Mucosa of rectum (tissue), 2 donors: Measurements from ENCODE around the gene COA8.
A peak's percentile ranks its signal among the peaks of the same experiment; 100 is the strongest.
"Not testable (repeated sequence)": the region's sequence is repeated elsewhere in the genome, so short reads cannot be mapped to it uniquely, and the experiment has no call there.

Experiments used
- H3K27ac ChIP-seq, 2 donors: one replicate each; pipeline ENCODE4 v1.7.0; 2013; ENCODE audit warnings: inconsistent platforms in 2 of 2, low read depth in 2 of 2, low read length in 2 of 2
- H3K27me3 ChIP-seq, 2 donors: one replicate each; pipeline ENCODE4 v1.7.0; 2013; ENCODE audit warnings: low read length in 2 of 2; ENCODE audit not compliant: control insufficient read depth in 2 of 2, insufficient read depth in 2 of 2
- H3K36me3 ChIP-seq, 2 donors: one replicate each; pipeline ENCODE4 v1.7.0; 2013; ENCODE audit warnings: low read length in 2 of 2; ENCODE audit not compliant: control insufficient read depth in 2 of 2, insufficient read depth in 2 of 2
- H3K4me1 ChIP-seq, 2 donors: one replicate each; pipeline ENCODE4 v1.7.0; 2013; ENCODE audit warnings: low read length in 2 of 2, mild to moderate bottlenecking in 1 of 2; ENCODE audit not compliant: control insufficient read depth in 2 of 2, insufficient read depth in 2 of 2
- H3K4me3 ChIP-seq, 2 donors: one replicate each; pipeline ENCODE4 v1.7.0; 2013; ENCODE audit warnings: low read length in 2 of 2
- H3K9ac ChIP-seq, 2 donors: one replicate each; pipeline ENCODE4 v1.7.0; 2013; ENCODE audit warnings: low read length in 2 of 2, low read depth in 1 of 2, mild to moderate bottlenecking in 1 of 2
- H3K9me3 ChIP-seq, 2 donors: one replicate each; pipeline ENCODE4 v1.7.0; 2013; ENCODE audit warnings: low read length in 2 of 2; ENCODE audit not compliant: control insufficient read depth in 2 of 2
- donor health status: healthy.
- donor health status: Normal muscosa, but diverticular disease.

COA8 gene

DNA sequence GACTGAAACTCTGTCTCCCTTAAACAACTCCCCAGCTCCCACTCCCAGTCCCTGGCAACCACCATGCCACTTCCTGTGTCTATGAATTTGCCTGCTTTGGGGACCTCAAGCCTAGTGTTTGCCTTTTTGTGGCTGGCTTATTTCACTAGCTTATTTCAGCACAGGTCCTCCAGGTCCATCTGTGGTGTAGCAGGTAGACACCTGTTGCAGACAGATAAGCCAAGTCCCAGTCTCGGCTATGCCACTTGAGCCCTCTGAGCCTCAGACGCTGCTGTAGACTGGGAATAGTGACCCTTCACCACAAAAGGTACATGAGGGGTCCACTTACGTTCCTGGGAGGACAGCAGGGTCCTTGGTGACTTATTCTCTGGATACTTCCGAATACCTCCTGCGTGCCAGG is 41.9 kb downstream of the COA8 start:
- Histone ChIP-seq H3K9ac (no peak overlapping the region), H3K27ac (no peak overlapping the region), H3K4me3 (no peak overlapping the region), H3K4me1 (peaks cover 11 to 12% of the 10 kb centered on the region in 2 donors), H3K27me3 (peaks cover 3 to 9% of the 10 kb centered on the region in 2 donors), H3K9me3 (no peaks in the 10 kb centered on the region), H3K36me3 (no peaks in the 10 kb centered on the region)

DNA sequence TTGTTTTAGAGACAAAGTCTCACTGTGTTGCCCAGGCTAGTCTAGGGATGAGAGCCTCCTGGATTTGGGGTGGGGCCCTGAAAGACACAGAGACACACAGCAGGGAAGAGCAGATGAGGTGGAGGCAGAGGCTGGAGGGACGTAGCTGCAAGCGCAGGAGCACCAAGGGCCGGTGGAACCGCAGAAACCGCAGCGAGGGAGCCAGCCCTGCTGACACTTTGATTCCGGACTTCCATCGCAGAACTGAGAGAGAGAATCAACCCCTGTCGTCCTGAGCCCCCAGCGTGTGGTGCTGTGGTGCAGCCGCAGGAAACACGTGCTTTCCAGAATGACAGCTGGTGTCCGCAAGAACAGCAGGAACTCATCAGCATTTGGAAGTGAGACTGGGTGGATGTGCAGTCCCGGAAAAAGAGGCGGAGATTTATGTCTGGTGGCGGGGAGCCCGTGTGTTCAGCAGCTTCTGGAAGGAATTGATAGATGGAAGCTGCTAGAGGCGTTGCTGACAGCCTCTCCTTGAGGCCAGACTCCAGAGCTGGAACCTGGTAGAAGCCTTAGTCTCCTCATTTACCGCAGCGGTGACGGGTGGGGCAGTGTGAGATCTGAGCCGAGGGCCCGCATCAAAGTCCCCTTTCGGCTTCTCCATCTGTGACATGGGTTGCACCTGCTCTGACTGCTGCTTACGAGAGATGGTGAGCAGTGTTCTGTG is 44.4 kb downstream of the COA8 start:
- Histone ChIP-seq H3K9ac (no peak overlapping the region), H3K27ac (no peak overlapping the region), H3K4me3 (peak overlapping the region; percentile 38 to 56)

DNA sequence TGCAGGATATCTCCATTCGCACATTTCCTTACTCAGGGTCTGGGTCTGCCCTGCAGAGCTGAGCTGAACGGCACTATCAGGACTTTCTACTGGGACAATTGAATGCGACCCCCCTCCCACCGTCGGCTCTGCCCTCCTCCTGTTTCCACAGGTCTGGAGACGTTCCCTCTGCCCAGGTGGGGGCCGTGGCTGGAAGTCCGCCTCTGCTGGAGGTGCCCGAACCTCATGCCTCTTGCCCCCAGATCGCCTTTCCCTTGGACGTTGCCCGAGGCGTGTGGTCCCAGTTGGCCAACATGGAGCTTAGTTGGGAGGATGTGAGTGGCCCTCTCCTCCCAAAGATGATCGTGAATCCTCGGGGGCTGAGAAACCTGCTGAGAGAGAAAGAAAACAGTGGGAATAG is 45.1 kb downstream of the COA8 start:
- peaks cover 3 to 9% of the 10 kb centered on the region in 2 donors for H3K27me3 ChIP-seq
- H3K36me3 ChIP-seq = no peaks in the 10 kb centered on the region
- peaks cover 11 to 12% of the 10 kb centered on the region in 2 donors for H3K4me1 ChIP-seq
- peak overlapping the region in 1 of 2 donors; percentile 21 for H3K27ac ChIP-seq
- H3K9ac ChIP-seq = no peak overlapping the region
- H3K4me3 ChIP-seq = peak overlapping the region; percentile 8 to 56
- H3K9me3 ChIP-seq = peaks cover 0 to 5% of the 10 kb centered on the region in 2 donors

More for the DNA sequence above, 44.4 kb downstream of the COA8 start:
- Histone ChIP-seq H3K4me1 (peaks cover 11 to 12% of the 10 kb centered on the region in 2 donors), H3K9me3 (peaks cover 0 to 5% of the 10 kb centered on the region in 2 donors), H3K36me3 (no peaks in the 10 kb centered on the region), H3K27me3 (peaks cover 3 to 9% of the 10 kb centered on the region in 2 donors)

DNA sequence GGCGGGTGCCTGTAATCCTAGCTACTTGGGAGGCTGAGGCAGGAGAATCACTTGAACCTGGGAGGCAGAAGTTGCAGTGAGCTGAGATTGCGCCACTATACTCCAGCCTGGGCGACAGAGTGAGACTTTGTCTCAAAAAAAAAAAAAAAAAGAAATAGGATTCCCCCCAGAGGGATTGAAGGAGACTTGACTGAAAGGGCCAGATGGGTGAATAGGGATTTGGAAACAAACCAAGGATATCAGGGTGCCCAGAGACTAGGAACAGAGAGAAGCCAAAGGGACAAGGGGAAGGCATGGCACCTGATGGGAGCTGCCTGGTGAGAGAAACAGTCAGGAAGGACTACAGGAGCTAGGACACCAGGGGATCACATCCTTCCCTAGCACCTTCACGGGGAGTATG is 46.3 kb downstream of the COA8 start:
- H3K9ac ChIP-seq, H3K27me3 ChIP-seq, H3K36me3 ChIP-seq, H3K27ac ChIP-seq, H3K9me3 ChIP-seq, H3K4me3 ChIP-seq: not testable (repeated sequence)
- peaks cover 11 to 12% of the 10 kb centered on the region in 2 donors for H3K4me1 ChIP-seq

DNA sequence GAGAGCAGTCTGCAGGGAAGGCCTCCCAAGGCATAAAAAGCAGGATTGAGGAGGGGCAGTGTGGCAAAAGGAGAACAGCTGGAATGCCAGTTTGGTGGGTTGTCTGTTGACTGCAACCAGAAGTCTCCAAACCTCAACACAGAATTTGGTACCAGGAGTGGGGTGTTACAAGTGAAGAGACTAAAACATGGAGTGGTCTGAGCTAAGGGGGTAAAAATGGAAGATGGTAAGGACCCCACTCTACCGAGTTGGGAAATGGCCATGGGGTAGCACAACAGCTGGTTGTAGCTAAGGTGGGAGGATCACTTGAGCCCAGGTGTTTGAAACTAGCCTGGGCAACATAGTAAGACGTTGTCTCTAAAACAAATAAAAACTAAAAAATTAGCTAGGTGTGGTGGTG is 48.5 kb downstream of the COA8 start:
- Histone ChIP-seq H3K9ac (no peak overlapping the region), H3K9me3 (peaks cover 0 to 5% of the 10 kb centered on the region in 2 donors), H3K27me3 (peaks cover 3 to 9% of the 10 kb centered on the region in 2 donors), H3K36me3 (no peaks in the 10 kb centered on the region), H3K4me3 (no peak overlapping the region), H3K4me1 (peaks cover 11 to 12% of the 10 kb centered on the region in 2 donors), H3K27ac (no peak overlapping the region)

DNA sequence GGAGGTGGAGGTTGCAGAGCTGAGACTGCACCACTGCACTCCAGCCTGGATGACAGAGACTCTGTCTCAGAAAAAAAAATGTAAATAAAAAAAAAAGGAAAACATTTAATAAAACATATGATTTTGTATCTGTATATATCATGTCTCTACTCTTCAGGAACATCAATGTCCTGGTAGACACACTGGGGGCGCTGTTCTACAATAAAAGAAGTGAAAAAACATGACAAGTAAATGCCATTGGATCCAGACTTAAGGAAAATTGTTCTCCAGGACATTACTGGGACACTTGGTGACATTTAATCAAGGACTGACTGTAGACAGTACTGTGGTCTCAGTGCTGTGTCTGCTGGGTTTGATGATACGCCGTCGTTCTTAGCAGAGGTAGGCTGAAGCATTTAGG is 50.8 kb downstream of the COA8 start:
- no peak overlapping the region for H3K9ac ChIP-seq
- peaks cover 0 to 5% of the 10 kb centered on the region in 2 donors for H3K9me3 ChIP-seq
- H3K4me1 ChIP-seq = no peaks in the 10 kb centered on the region
- H3K27me3 ChIP-seq = peaks cover 2 to 6% of the 10 kb centered on the region in 2 donors
- no peak overlapping the region for H3K4me3 ChIP-seq
- H3K36me3 ChIP-seq = no peaks in the 10 kb centered on the region
- H3K27ac ChIP-seq = no peak overlapping the region

DNA sequence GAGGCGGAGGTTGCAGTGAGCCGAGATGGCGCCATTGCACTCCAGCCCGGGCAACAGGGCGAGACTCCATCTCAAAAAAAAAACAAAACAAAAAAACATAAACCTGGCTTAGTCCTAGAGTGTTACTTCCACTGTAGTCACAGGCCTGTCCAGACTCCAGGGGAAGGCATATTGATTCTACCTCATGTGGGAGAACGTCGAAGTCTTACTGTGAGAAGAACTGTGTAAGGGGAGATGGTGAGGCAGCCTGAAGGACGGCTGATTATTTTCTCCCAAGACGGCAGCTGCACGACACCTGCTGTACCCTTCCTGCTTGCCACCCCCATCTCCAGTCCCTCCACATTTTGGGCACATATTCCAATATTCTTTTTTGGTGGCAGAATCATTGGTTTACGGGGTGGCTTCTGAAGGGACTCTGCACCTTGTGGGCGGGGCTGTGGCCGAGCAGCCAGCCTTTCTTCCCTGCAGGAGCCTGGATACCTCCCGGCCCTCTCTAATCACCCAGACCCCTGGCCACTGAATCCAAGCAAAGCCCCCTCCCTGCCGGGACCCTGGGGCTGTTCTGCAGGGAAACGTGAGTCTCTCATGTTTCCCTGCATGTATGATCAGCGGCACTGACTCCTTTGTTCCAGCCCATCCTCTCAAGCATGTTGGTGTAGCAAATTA is 54.0 kb downstream of the COA8 start:
- H3K4me3 ChIP-seq = no peak overlapping the region
- H3K4me1 ChIP-seq = no peaks in the 10 kb centered on the region
- H3K9ac ChIP-seq = no peak overlapping the region
- H3K9me3 ChIP-seq = no peaks in the 10 kb centered on the region
- no peaks in the 10 kb centered on the region for H3K36me3 ChIP-seq
- H3K27me3 ChIP-seq = no peaks in the 10 kb centered on the region
- no peak overlapping the region for H3K27ac ChIP-seq

DNA sequence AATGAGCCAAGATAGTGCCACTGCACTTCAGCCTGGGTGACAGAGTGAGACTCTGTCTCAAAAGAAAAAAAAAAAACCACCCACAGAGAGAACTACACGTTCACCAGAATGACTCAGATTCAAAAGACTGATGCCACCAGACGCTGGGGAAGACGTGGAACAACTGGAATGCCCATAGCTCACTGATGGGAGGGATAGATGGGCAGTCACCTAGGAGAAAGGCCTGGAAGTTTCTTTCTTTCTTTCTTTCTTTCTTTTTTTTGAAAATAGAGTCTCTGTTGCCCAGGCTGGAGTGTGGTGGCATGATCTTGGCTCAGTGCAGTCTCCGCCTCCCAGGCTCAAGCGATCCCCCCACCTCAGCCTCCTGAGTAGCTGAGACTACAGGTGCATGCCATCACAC is 56.3 kb downstream of the COA8 start:
- no peaks in the 10 kb centered on the region for H3K27me3 ChIP-seq
- H3K9ac ChIP-seq = no peak overlapping the region
- no peak overlapping the region for H3K27ac ChIP-seq
- peaks cover 3 to 4% of the 10 kb centered on the region in 2 donors for H3K4me1 ChIP-seq
- no peaks in the 10 kb centered on the region for H3K9me3 ChIP-seq
- no peaks in the 10 kb centered on the region for H3K36me3 ChIP-seq
- H3K4me3 ChIP-seq = no peak overlapping the region

DNA sequence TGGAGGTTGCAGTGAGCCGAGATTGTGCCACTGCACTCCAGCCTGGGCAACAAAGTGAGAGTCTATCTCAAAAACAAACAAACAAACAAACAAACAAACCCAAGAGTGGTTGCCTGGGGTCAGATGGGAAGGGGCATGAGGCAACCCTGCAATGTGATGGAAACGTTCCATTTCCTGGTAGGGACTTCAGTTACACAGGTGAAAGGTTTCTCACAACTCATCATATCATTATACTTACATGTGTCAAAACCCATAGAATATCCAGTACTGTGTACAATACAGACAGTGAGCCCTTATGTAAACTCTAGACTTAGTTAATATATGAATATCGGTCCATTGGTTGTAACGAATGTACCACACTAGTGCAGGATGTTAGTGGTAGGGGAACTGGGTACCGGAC is 59.1 kb downstream of the COA8 start:
- no peaks in the 10 kb centered on the region for H3K27me3 ChIP-seq
- no peak overlapping the region for H3K27ac ChIP-seq
- no peak overlapping the region for H3K4me3 ChIP-seq
- peaks cover 14 to 18% of the 10 kb centered on the region in 2 donors for H3K4me1 ChIP-seq
- no peaks in the 10 kb centered on the region for H3K9me3 ChIP-seq
- H3K36me3 ChIP-seq = no peaks in the 10 kb centered on the region
- H3K9ac ChIP-seq = no peak overlapping the region

DNA sequence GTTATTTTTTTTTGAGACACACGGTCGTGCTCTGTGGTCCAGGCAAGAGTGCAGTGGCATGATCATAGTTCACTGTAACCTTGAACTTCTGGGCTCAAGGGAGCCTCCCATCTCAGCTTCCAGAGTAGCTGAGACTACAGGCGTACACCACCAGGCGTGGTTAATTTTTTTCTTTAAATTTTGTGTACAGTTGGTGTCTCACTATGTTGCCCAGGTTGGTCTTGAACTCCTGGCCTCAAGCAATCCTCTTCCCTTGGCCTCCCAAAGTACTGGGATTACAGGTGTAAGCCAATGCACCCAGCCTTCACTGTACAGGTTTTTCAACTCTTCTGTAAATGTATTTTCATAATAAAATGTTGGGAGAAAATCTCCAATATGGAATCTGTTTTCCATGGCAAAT is 60.5 kb downstream of the COA8 start:
- H3K36me3 ChIP-seq = no peaks in the 10 kb centered on the region
- H3K9ac ChIP-seq = no peak overlapping the region
- H3K4me3 ChIP-seq = no peak overlapping the region
- peaks cover 24 to 28% of the 10 kb centered on the region in 2 donors for H3K4me1 ChIP-seq
- H3K27me3 ChIP-seq = no peaks in the 10 kb centered on the region
- H3K9me3 ChIP-seq = no peaks in the 10 kb centered on the region
- H3K27ac ChIP-seq = no peak overlapping the region
